ENCODE results near the gene PUM1. TPM values are rescaled to one million over a fixed set of nuclear protein-coding genes. Genes with fewer than 3 reads are reported as not detected.

PUM1 gene
- total RNA-seq, 6 experiments from 2014 or later: 30.9 to 51.6 (median 42.0) TPM

GRCh38 chr1:31038360-31038759 lies 27.2 kb downstream of the PUM1 start:
- 79% methylated on average over 5 of the region's 5 CpGs for WGBS (ENCODE audit: insufficient coverage, low coverage, low lambda C conversion rate, missing lambda C conversion rate)
- TF ChIP-seq POLR2A (IDR thresholded peaks at IDR 0.05): no peak
- no peak for TF ChIP-seq CTCF (IDR thresholded peaks at IDR 0.05)
- ATAC-seq (no peak), DNase-seq (no peak)
- intact Hi-C loops (cut with DNase I): no loop called here
- no peak overlapping the region for H3K27ac ChIP-seq
- peaks cover 0 to 15% (median 6%) of the 10 kb centered on the region in 4 donors for H3K4me1 ChIP-seq
- no peaks in the 10 kb centered on the region for H3K27me3 ChIP-seq
- no peaks in the 10 kb centered on the region for H3K9me3 ChIP-seq
- no peak overlapping the region for H3K4me3 ChIP-seq
- peaks cover 0 to 12% (median 2%) of the 10 kb centered on the region in 4 donors for H3K36me3 ChIP-seq

GRCh38 chr1:31036749-31037500 lies 28.6 kb downstream of the PUM1 start:
- Histone ChIP-seq H3K9me3 (no peaks in the 10 kb centered on the region), H3K4me3 (no peak overlapping the region), H3K4me1 (peaks cover 0 to 12% (median 6%) of the 10 kb centered on the region in 4 donors), H3K27ac (no peak overlapping the region), H3K27me3 (no peaks in the 10 kb centered on the region), H3K36me3 (peaks cover 0 to 12% (median 0%) of the 10 kb centered on the region in 4 donors)
- 85% methylated on average over 8 of the region's 8 CpGs for WGBS (ENCODE audit: insufficient coverage, low coverage, low lambda C conversion rate, missing lambda C conversion rate)
- DNase-seq (no peak), ATAC-seq (no peak)
- TF ChIP-seq POLR2A (IDR thresholded peaks at IDR 0.05) (no peak), CTCF (IDR thresholded peaks at IDR 0.05) (no peak)
- intact Hi-C loops (cut with DNase I): no loop called here

GRCh38 chr1:31033598-31033997 lies 31.9 kb downstream of the PUM1 start:
- ATAC-seq: no peak
- Histone ChIP-seq H3K36me3 (peaks cover 0 to 8% (median 0%) of the 10 kb centered on the region in 4 donors), H3K4me1 (peaks cover 0 to 11% (median 3%) of the 10 kb centered on the region in 4 donors)

GRCh38 chr1:31032266-31032665 lies 33.3 kb downstream of the PUM1 start:
- intact Hi-C loops (cut with DNase I): no loop called here
- peaks cover 0 to 10% (median 0%) of the 10 kb centered on the region in 4 donors for H3K36me3 ChIP-seq
- no peaks in the 10 kb centered on the region for H3K9me3 ChIP-seq
- ATAC-seq: no peak
- DNase-seq: no peak
- H3K4me1 ChIP-seq: peaks cover 0 to 24% (median 12%) of the 10 kb centered on the region in 4 donors
- 77% methylated on average over 1 of the region's 1 CpG for WGBS (ENCODE audit: insufficient coverage, low coverage, low lambda C conversion rate, missing lambda C conversion rate)
- H3K27ac ChIP-seq: no peak overlapping the region
- H3K27me3 ChIP-seq: no peaks in the 10 kb centered on the region
- TF ChIP-seq CTCF (IDR thresholded peaks at IDR 0.05) (no peak), POLR2A (IDR thresholded peaks at IDR 0.05) (no peak)
- H3K4me3 ChIP-seq: no peak overlapping the region

More at GRCh38 chr1:31033598-31033997, 31.9 kb downstream of the PUM1 start:
- 81% methylated on average over 3 of the region's 5 CpGs for WGBS (ENCODE audit: insufficient coverage, low coverage, low lambda C conversion rate, missing lambda C conversion rate)
- no peak overlapping the region for H3K4me3 ChIP-seq
- no peaks in the 10 kb centered on the region for H3K9me3 ChIP-seq
- H3K27ac ChIP-seq: no peak overlapping the region
- no peak for TF ChIP-seq CTCF (IDR thresholded peaks at IDR 0.05)
- TF ChIP-seq POLR2A (IDR thresholded peaks at IDR 0.05): no peak
- DNase-seq: no peak
- intact Hi-C loops (cut with DNase I): no loop called here
- H3K27me3 ChIP-seq: no peaks in the 10 kb centered on the region

Measured in right lobe of liver (tissue), 6 donors.